ENCODE measurements around the gene RALGAPA1.

GRCh38 chr14:35534208-35534872 lies 274.8 kb downstream of the RALGAPA1 start:
- TF ChIP-seq GABPB1 (CRISPR knock-in tag; IDR thresholded peaks at IDR 0.05) (no peak), ATF2 (CRISPR knock-in tag; IDR thresholded peaks at IDR 0.05) (no peak), TFAM (CRISPR knock-in tag; conservative IDR thresholded peaks at IDR 0.05) (no peak), SAFB2 (IDR thresholded peaks at IDR 0.05; ENCODE audit: borderline replicate concordance, low read depth, low read length, severe bottlenecking) (no peak), ID3 (CRISPR knock-in tag; IDR thresholded peaks at IDR 0.05) (no peak), ID3 (tag; IDR thresholded peaks at IDR 0.05) (no peak), ZNF586 (CRISPR knock-in tag; conservative IDR thresholded peaks at IDR 0.05) (no peak)

Data from K562 (cell line).